Stimulated activated CD4-positive, alpha-beta T cell treated with anti-CD3 and anti-CD28 coated beads, TNF-alpha, amount 100 ng/mL, for 48 hours (primary cell): ENCODE measurements around the gene SYNGR1.

Experiments used
- DNase-seq, 3 donors: peaks; one replicate each; pipeline ENCODE4 v3.0.0-alpha.2; 2020; ENCODE audit warnings: low read depth in 3 of 3

SYNGR1 gene

DNA sequence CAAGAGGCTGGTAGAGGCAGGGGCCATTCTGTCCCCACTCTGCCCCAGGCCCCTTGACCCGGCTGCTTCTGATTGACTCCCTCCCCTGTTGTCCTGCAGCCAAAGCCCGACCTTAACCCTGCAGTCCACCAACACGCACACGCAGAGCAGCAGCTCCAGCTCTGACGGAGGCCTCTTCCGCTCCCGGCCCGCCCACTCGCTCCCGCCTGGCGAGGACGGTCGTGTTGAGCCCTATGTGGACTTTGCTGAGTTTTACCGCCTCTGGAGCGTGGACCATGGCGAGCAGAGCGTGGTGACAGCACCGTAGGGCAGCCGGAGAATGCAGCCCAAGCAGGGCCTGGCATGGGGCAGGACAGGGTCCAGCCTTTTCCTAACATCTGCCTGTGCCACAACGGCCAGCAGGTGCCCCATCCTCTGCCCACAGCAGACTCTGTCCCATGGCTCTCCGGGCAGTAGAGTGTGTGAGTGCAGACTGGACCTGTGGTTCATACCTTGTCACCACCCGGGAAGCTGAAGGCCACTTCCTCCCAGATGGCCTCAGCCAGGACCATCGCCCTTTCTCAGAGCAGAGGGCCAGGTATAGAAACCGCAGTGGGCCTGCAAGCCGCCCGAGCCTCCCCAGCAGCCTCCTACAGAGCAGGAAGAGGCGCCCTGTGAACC, 80.3 kb downstream of the SYNGR1 start:
- DNase-seq, result no peak

DNA sequence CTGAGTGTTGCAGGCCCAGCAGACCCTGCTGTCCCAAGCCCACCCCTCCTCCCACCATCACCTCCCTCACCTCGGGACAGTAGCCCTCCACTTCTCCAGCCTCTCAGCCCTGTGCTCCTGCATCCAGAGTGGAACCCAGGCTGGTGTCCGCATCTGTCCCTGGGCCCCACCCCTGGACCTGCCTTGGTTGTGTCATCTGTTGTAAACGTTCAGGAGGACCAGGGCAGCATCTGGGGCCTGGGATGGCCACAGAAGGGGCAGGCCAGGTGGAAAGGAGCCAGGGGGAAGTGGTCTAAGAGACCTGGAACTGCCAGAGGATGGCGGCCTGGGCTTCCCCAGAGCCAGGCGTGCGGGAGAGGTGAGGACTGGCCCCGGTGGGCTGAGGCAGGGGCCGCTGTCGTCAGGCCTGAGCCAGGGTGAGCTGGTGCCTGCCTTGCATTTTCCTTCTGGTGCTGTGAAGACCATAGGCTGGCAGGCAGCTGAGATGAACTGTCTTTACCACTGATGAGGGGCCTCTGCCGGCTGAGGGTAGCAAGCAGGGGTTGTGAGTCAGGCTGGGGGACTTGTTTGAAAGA, 80.9 kb downstream of the SYNGR1 start:
- DNase-seq, result no peak

DNA sequence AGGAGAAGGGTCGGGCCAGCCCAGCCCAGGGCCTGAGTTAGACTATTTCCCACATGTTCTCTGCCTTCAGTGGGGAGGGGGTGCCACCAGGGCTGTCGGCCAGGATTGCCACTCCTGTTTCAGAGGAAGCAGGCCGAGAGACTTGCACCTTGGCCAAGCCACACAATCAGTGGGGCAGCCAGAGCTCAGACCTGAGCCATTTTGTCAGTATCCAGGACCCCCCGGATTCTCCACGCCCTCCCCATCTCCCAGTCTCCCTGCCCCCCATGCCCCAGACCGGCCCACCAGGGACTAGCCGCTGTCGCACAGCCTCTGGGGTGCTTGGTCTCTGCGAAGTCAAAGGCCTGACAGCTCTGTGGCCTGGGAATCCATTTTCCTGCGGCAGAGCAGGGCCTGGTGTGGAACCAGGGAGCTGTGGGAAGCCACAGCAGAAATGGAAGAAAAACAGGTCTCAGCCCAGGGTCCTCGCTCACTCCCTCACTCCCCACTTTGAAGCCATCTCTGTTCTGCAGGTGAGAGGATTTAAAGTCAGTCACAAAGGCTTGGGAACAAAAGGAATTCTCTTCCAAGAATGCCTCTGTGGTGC, 81.5 kb downstream of the SYNGR1 start:
- DNase-seq, result no peak

DNA sequence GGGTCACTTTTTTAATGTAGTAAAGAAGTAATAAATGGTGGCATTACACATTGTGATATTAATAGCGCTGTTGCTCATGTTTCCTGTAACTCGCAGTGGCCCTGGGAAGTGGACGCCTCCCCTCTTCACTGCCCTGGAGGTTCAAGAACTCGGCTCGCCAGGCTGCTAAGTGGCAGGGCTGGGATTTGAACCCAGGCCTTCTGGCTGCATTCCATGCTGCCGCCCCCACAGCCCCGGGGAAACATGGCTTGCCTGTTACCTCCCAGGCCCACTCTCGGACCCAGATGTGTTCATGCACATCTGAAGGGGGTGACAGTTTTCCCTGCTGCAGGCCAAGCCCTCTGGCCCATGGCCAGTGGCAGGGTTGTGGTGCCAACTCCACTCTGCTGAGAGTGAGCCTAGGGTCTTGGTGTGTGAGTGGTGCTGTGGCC, 82.0 kb downstream of the SYNGR1 start:
- DNase-seq, result no peak

DNA sequence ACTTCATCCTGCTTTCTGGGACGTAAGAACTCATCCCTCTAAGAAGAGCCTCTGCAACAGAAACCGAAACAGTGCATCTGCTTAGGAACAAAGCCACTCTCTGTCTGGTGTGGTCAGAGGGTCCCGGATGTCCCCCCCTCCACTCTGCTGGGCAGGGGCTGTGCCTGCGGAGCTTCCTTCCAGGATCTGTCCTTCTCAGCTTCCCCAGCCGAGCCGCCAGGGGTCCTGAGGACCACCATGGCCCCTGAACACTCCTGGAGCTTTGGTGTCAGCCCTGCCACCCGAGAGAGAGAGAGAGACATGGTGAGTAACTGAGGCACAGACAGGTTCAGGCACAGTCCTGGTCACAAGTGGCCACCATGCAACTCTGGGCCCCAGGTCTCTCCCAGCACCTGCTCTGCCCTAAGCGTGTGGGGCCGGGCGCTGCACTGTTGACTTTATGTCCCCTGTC, 82.6 kb downstream of the SYNGR1 start:
- no peak for DNase-seq

DNA sequence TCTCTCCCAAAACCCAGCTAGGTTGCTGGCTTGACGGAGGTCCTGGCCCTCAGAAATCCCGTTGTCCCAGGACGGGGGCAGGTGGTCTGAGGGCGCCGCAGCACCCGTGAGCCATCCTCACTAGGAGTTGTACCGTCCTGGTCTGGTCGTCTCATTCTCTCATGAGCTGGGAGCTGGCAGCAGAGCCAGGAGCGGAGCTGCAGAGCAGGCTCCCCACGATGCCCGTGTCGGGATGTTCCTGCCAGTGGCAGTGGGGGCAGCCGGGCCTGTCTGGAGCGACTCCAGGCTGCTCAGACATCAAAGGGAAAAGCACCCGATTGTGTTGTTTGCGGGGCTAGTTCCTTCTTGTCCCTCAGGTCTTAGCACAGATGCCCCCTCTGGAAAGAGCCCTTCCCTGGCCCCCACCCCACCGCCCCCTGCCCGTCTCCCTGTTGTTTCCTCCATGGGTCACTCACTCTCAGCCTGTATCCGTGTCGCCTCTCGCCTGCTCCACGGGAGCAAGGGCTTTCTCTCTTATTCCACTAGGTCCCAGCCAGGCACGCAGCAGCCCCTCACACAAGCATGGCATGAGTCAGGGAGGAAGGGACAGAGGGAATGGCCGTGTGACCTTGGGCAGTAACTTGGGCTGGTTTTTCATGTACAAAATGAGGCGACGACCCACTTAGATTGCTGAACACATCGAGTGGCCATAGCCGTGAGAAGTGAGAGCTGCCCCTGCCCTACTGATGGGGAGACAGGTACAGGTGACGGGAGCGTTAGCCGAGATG, 83.9 kb downstream of the SYNGR1 start:
- no peak for DNase-seq

DNA sequence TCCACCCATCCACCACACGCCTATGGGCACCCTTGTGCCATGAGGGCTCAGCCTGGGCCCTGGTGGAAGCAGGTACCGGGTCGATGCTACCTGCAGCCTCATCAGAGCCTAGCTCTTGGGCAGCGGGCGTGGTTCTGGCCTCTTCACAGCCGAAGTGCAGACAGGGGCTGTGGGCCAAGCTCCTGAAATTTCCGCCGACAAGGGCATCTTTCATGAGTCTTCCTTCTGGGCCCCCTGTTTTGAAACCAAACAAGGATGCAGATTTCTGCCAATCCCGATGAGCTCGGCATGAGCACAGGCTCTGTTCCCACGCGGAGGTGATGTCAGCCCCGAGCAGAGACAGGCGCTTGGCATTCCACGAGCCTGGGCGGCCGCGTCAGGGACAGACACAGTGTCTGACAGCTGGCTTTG, 84.5 kb downstream of the SYNGR1 start:
- DNase-seq, result no peak

DNA sequence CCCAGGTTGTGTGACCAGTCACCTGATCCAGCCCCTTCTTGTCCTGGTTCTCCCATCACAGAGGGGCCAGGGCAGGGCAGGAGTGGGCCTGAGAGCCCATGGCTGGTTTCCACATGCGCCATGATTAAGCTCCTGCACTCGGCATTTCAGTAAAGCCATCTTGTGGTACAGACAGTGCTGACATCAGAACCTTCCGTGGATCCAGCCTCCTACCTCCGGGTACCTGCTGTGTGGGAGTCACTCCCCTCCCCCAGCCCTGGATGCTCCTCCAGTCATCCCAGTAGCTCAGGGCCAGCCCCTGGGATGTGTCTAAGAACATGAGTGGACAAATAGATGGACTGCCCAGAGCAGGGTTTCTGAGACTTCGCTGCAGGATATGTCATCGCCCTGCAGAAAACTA, 84.9 kb downstream of the SYNGR1 start:
- no peak for DNase-seq
